CD4-positive, alpha-beta T cell (primary cell): ENCODE measurements around the gene KCNB1. TPM values are rescaled to one million over a fixed set of nuclear protein-coding genes. Genes with fewer than 3 reads are reported as not detected.

Source experiments
- ATAC-seq: fragments of 200-7000 bp; cut with Tn5 transposase; one replicate; pipeline ENCODE4 v1.10.0; 2022; ENCODE audit warnings: mild to moderate bottlenecking; ENCODE audit not compliant: poor library complexity
- CTCF ChIA-PET: fragments of 350-600 bp; sonication (Branson Sonifier 250); formaldehyde crosslinking; loops from one replicate; lab custom pipeline; 2021; ENCODE audit warnings: antibody characterized with exemption, inconsistent platforms; lab: Charles Lee
- POLR2A ChIA-PET: fragments of 350-600 bp; sonication (Branson Sonifier 250); formaldehyde crosslinking; loops from one replicate; lab custom pipeline; 2021; ENCODE audit warnings: antibody characterized with exemption, inconsistent platforms; lab: Charles Lee
- DNase-seq, 14 experiments: peaks; one replicate each; pipeline ENCODE4 v3.0.0-alpha.2; 2013 to 2020; ENCODE audit warnings: mixed read lengths in 2 of 14
- H3K27ac ChIP-seq, 2 donors: one replicate each; pipeline versions ENCODE4 v1.5.1 to v1.7.0; 2013; ENCODE audit warnings: low read length in 2 of 2, low read depth in 1 of 2, mild to moderate bottlenecking in 1 of 2
- H3K27me3 ChIP-seq, 2 experiments: 1 replicate in 1 of 2; 2 replicates in 1 of 2; pipeline versions ENCODE4 v1.6.1 to v1.7.0; 2013; ENCODE audit warnings: low read length in 2 of 2, control low read depth in 1 of 2, mild to moderate bottlenecking in 1 of 2, moderate library complexity in 1 of 2; ENCODE audit not compliant: insufficient read depth in 2 of 2, control insufficient read depth in 1 of 2
- H3K36me3 ChIP-seq: one replicate; pipeline ENCODE4 v1.6.1; 2013; ENCODE audit warnings: low read length, control low read depth; ENCODE audit not compliant: insufficient read depth
- H3K4me1 ChIP-seq: one replicate; pipeline ENCODE4 v1.6.1; 2013; ENCODE audit warnings: low read length, control low read depth; ENCODE audit not compliant: insufficient read depth
- H3K4me3 ChIP-seq: one replicate; pipeline ENCODE4 v1.5.1; 2013; ENCODE audit warnings: mild to moderate bottlenecking, low read length, moderate library complexity
- H3K9me3 ChIP-seq, 2 experiments: 1 replicate in 1 of 2; 2 replicates in 1 of 2; pipeline versions ENCODE4 v1.6.1 to v1.7.0; 2013; ENCODE audit warnings: low read length in 2 of 2, mild to moderate bottlenecking in 2 of 2, control low read depth in 1 of 2, moderate library complexity in 1 of 2; ENCODE audit not compliant: control insufficient read depth in 1 of 2, insufficient read depth in 1 of 2
- H3K27ac Mint-ChIP-seq: one replicate; pipeline ENCODE4 v1.8.0; 2020; ENCODE audit warnings: mixed read lengths
- H3K27me3 Mint-ChIP-seq: one replicate; pipeline ENCODE4 v1.8.0; 2021; ENCODE audit warnings: mixed read lengths
- H3K36me3 Mint-ChIP-seq: one replicate; pipeline ENCODE4 v1.8.0; 2021; ENCODE audit warnings: low read depth, mixed read lengths
- H3K4me1 Mint-ChIP-seq: one replicate; pipeline ENCODE4 v1.8.0; 2021; ENCODE audit warnings: low read depth, mixed read lengths
- H3K4me3 Mint-ChIP-seq: one replicate; pipeline ENCODE4 v1.8.0; 2020; ENCODE audit warnings: mild to moderate bottlenecking, mixed read lengths
- H3K9me3 Mint-ChIP-seq: one replicate; pipeline ENCODE4 v1.8.0; 2020; ENCODE audit warnings: mixed read lengths
- CTCF ChIP-seq: fragments of 200-600 bp; IDR thresholded peaks from one replicate; pipeline ENCODE4 v1.8.0; 2022; ENCODE audit warnings: antibody characterized with exemption, mild to moderate bottlenecking
- intact Hi-C, 2 experiments: fragments of 100-400 bp; cut with DNase I in 1 of 2; cut with micrococcal nuclease in 1 of 2; formaldehyde crosslinking; loops; one replicate each; pipeline versions ENCODE4 v1.15.1 to v1.9.0; 2023 to 2025; cut with DNase I, micrococcal nuclease
- total RNA-seq, 174 experiments: library from RNA in 2 of 174; stranded (reverse) in 2 of 174; gene quantifications; one replicate each; pipeline ENCODE4 v1.2.3 and lab custom pipeline; 2021 to 2026

KCNB1 gene
- total RNA-seq, 2 experiments from 2014 or later: 0.06 to 0.08 TPM

- H3K27ac ChIP-seq: no peak overlapping the region
- no peaks in the 10 kb centered on the region for H3K36me3 ChIP-seq
- Mint-ChIP-seq H3K9me3 (no peaks in the 10 kb centered on the region), H3K4me3 (peak overlapping the region; percentile 80), H3K27ac (no peak overlapping the region), H3K4me1 (peaks cover 27% of the 10 kb centered on the region), H3K27me3 (peaks cover 63% of the 10 kb centered on the region), H3K36me3 (no peaks in the 10 kb centered on the region)
- peaks cover 30% of the 10 kb centered on the region for H3K4me1 ChIP-seq
- H3K4me3 ChIP-seq: peak overlapping the region; percentile 50
- POLR2A ChIA-PET: interaction anchor here (1.0 kb wide), 1 partner anchor 43 kb away, joined by 3 read pairs; no protein-coding TSS in a partner anchor
- intact Hi-C loops: no loop called here
- H3K27me3 ChIP-seq: peaks cover 33 to 40% of the 10 kb centered on the region in 2 experiments
- DNase-seq (no peak), ATAC-seq (no peak)
- TF ChIP-seq CTCF: no peak
- H3K9me3 ChIP-seq: peaks cover 0 to 7% of the 10 kb centered on the region in 2 experiments
- CTCF ChIA-PET: interaction anchor here (1.1 kb wide), 1 partner anchor 72 kb away, joined by 3 read pairs; no protein-coding TSS in a partner anchor
These were observed 163.2 kb downstream of the KCNB1 start for GRCh38 chr20:49319208-49319809.

GRCh38 chr20:49318430-49319207 is 163.8 kb downstream of the KCNB1 start:
- peaks cover 0 to 7% of the 10 kb centered on the region in 2 experiments for H3K9me3 ChIP-seq
- intact Hi-C loops: no loop called here
- DNase-seq (peak in 5 of 14 experiments; percentile 6 to 45 (median 35)), ATAC-seq (peak; percentile 49)
- H3K4me1 Mint-ChIP-seq: peaks cover 20% of the 10 kb centered on the region
- no peaks in the 10 kb centered on the region for H3K36me3 ChIP-seq
- ChIA-PET POLR2A (interaction anchor here (0.9 to 1.3 kb wide), 3 partner anchors 15 to 42 kb away, joined by 3 to 6 read pairs (median 3); partner anchors contain the start of gene ZNFX1), CTCF (interaction anchor here (1.1 kb wide), 1 partner anchor 72 kb away, joined by 3 read pairs; no protein-coding TSS in a partner anchor)
- no peaks in the 10 kb centered on the region for H3K9me3 Mint-ChIP-seq
- no peak overlapping the region for H3K27ac Mint-ChIP-seq
- H3K27me3 Mint-ChIP-seq: peaks cover 60% of the 10 kb centered on the region
- no peak for TF ChIP-seq CTCF
- peak overlapping the region; percentile 80 for H3K4me3 Mint-ChIP-seq
- H3K27me3 ChIP-seq: peaks cover 33 to 40% of the 10 kb centered on the region in 2 experiments
- no peak overlapping the region for H3K27ac ChIP-seq
- H3K36me3 Mint-ChIP-seq: no peaks in the 10 kb centered on the region
- H3K4me1 ChIP-seq: peaks cover 23% of the 10 kb centered on the region
- H3K4me3 ChIP-seq: peak overlapping the region; percentile 50

- Histone ChIP-seq H3K27me3 (peaks cover 33 to 40% of the 10 kb centered on the region in 2 experiments), H3K4me1 (peaks cover 18% of the 10 kb centered on the region), H3K36me3 (no peaks in the 10 kb centered on the region), H3K9me3 (peaks cover 0 to 7% of the 10 kb centered on the region in 2 experiments), H3K4me3 (no peak overlapping the region), H3K27ac (no peak overlapping the region)
- intact Hi-C loops: no loop called here
- ATAC-seq (no peak), DNase-seq (no peak)
- CTCF ChIA-PET: no interaction called here
- peaks cover 14% of the 10 kb centered on the region for H3K4me1 Mint-ChIP-seq
- H3K4me3 Mint-ChIP-seq: peak overlapping the region; percentile 42
- no peaks in the 10 kb centered on the region for H3K36me3 Mint-ChIP-seq
- POLR2A ChIA-PET: interaction anchor here (0.9 to 1.3 kb wide), 2 partner anchors 15 to 40 kb away, joined by 3 to 6 read pairs; partner anchors contain the start of gene ZNFX1
- H3K27me3 Mint-ChIP-seq: peaks cover 57% of the 10 kb centered on the region
- H3K9me3 Mint-ChIP-seq: no peaks in the 10 kb centered on the region
- H3K27ac Mint-ChIP-seq: no peak overlapping the region
- no peak for TF ChIP-seq CTCF
These were observed 164.4 kb downstream of the KCNB1 start for GRCh38 chr20:49318091-49318429.
